HFF-Myc (cell line): ENCODE results near the gene SMKR1.

Source experiments
- DNase-seq: peaks from one replicate; pipeline ENCODE4 v3.0.0-alpha.2; 2011; ENCODE audit warnings: low read depth; ENCODE audit errors: extremely low read depth
- H3K4me3 ChIP-seq: replicated peaks from 2 replicates; pipeline ENCODE4 v1.5.1; 2011; ENCODE audit warnings: low read depth, mild to moderate bottlenecking, control low read depth, low read length
- TF ChIP-seq, protein P1 (sequence below): IDR thresholded peaks from 2 replicates; pipeline ENCODE4 v1.5.1; 2012; ENCODE audit warnings: mild to moderate bottlenecking, low read depth, low read length, control low read depth; ENCODE audit errors: missing control alignments

SMKR1 gene

DNA sequence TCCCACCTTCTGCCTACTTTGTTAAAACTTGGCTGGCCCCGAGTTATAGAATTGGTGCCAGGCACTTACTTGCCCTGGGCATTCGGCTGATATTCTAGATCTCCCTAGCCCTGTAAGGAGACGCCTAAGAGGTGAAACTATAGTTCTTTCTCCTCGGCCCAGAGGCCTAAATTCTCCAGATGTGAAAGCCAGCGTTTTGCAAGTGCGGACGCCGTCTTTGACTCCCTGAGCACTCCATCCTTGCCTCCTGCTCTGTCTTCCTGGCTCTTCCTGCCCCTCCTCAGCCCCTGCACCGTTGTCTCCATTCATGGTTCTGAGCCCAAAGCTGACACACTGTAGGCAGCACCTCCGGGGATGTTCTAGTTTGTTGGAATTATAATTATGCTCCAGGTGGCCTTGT is 11.2 kb downstream of the SMKR1 start:
- H3K4me3 ChIP-seq, result no peak overlapping the region
- TF ChIP-seq, protein P1, sequence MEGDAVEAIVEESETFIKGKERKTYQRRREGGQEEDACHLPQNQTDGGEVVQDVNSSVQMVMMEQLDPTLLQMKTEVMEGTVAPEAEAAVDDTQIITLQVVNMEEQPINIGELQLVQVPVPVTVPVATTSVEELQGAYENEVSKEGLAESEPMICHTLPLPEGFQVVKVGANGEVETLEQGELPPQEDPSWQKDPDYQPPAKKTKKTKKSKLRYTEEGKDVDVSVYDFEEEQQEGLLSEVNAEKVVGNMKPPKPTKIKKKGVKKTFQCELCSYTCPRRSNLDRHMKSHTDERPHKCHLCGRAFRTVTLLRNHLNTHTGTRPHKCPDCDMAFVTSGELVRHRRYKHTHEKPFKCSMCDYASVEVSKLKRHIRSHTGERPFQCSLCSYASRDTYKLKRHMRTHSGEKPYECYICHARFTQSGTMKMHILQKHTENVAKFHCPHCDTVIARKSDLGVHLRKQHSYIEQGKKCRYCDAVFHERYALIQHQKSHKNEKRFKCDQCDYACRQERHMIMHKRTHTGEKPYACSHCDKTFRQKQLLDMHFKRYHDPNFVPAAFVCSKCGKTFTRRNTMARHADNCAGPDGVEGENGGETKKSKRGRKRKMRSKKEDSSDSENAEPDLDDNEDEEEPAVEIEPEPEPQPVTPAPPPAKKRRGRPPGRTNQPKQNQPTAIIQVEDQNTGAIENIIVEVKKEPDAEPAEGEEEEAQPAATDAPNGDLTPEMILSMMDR, result no peak
- no peak for DNase-seq

DNA sequence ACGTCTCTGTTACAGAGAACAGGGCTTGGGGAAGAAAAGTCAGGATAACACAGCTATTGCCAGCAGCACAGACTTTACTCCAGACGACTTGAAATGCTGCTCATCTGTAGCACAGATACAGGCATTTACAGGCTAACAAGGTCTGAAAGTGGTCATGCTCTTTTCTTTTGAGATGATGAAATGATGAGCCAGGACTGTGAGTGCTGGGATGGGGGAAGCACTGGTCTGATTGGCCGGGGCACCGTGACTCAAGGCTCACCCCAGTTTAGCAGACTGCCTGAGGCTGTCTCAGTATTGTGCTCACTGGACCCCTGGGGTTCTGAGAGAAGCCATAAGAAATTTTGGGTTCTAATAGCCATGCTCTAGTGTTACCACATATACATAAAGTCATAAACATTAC is 12.4 kb downstream of the SMKR1 start:
- TF ChIP-seq, protein P1, result no peak
- no peak overlapping the region for H3K4me3 ChIP-seq
- DNase-seq, result no peak

DNA sequence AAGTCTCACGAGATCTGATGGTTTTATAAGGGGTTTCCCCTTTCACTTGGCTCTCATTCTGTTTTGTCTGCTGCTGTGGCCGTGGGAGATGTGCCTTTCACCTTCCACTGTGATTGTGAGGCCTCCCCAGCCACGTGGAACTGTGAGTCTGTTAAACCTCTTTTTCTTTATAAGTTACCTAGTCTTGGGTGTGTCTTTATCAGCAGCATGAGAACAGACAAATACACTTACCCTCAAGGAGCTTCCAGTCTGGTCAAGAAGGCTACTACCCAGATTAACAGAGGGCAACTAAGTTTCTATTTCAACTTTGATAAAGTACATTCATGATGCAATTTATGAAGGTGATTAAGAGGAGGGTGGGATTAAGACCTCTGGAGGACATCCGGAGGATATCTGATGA is 13.1 kb downstream of the SMKR1 start:
- no peak for DNase-seq
- no peak overlapping the region for H3K4me3 ChIP-seq
- TF ChIP-seq, protein P1, result no peak

DNA sequence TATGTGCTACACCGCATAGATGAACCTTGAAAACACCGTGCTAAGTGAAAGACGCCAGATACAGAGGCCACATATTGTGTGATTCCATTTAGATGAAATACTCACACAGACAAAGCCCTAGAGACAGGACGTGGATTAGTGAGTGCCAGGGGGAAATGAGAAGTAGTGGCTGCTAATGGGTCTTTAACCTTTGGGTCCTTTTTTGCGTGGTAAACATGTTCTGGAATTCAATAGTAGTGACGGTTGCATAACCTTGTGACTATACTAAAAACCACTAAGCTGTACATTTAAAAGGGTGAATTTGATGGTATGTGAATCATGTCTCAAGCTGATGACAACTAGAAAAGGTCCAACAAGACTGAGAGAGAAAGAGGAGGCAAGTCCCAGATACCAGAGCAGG is 15.6 kb downstream of the SMKR1 start:
- no peak overlapping the region for H3K4me3 ChIP-seq
- DNase-seq, result no peak
- TF ChIP-seq, protein P1, result no peak

DNA sequence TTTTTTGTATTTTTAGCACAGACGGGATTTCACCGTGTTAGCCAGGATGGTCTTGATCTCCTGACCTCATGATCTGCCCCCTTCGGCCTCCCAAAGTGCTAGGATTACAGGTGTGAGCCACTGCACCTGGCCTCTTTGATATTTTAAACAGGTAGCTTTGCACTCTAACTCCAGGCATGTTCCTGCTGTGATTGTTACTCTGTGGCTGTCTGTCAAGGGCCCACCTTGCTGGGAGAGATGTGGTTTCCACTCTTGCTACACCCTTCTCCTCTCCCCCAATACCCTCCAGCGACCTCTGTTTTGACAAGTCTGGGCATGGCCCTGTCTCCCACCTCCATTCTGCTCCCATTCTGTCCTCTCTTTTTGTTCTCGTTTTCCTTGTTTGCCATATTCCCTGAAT is 17.1 kb downstream of the SMKR1 start:
- H3K4me3 ChIP-seq, result no peak overlapping the region
- no peak for DNase-seq
- TF ChIP-seq, protein P1, result no peak

DNA sequence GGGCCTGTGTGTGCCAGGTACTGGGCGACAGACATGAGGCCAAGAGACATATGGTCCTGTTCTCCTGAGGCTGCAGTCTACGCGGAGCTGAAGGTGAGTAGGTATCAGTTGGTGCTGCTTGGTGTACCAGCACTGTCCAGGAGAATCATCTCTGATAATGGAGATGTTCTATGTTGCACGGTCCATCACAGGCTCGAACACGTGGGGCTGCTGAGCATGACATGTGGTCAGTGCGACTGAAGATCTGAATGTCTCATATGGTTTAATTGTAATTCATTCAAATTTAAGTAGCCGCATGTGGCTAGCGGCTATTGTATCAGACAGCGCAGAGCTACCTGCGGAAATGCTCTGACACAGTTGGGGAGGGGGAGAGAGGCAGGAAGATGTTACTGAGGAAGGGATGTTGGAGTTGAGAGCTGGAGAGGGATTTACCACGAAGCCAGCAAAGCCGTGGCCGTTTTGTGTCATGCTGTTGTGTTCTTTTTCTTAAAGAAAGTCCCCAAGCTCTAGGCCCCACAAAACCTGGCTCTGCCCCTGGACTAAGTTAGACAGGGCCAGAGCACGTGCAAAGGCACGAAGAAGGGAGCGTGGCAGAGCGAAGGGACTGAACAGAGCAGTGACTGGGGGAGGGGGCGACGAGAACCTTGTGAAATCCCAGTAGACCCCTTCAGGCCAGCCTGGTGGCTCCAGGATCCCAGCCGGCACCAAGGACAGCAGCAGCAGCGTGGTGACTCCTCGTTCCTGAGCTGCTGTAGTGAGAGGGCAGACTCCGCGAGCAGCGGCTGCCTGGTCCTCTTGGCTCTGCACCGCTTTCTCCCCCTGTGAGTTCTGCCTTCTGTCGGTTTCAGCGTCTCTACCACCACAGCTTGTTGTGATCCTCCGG is 20.0 kb downstream of the SMKR1 start:
- no peak overlapping the region for H3K4me3 ChIP-seq
- DNase-seq, result no peak
- TF ChIP-seq, protein P1, result no peak

DNA sequence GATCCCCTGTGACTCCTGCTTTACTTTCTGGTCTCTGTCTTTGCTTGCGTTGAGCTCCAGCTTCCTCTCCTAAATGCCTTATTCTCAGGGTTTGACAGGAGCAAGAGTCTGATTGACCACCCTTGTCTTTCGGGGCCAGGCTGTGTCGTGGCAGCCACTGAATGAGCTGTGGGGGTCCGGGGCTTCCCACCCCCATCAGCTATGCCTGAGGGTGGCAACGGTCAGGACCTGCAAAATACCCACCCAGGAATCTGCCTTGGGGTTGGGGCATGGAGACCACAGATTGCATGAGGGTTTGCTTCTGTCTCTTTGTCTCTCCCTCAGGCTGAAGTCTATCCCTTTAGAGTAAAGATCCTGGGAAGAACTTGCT is 20.6 kb downstream of the SMKR1 start:
- TF ChIP-seq, protein P1, result no peak

More for the DNA sequence above, 20.6 kb downstream of the SMKR1 start:
- DNase-seq, result no peak
- no peak overlapping the region for H3K4me3 ChIP-seq
